SK-N-SH (cell line): ENCODE results near the gene TEAD1. TPM values are rescaled to one million over a fixed set of nuclear protein-coding genes. Genes with fewer than 3 reads are reported as not detected.

Experiments
- CTCF ChIA-PET: fragments of 300-600, 350-600 bp; formaldehyde crosslinking; extraction: SDS; loops from one replicate; lab custom pipeline; 2021; lab: Yijun Ruan, JAX
- POLR2A ChIA-PET: fragments of 350-600 bp; sonication (Branson Sonifier 250); formaldehyde crosslinking; extraction: SDS; loops from one replicate; lab custom pipeline; 2020; ENCODE audit warnings: antibody characterized with exemption, inconsistent platforms; lab: Yijun Ruan, JAX
- DNase-seq: peaks from one replicate; pipeline ENCODE4 v3.0.0; 2012
- H2AFZ ChIP-seq: fragments of 200-600 bp; sonication (generic); 2 replicates; pipeline ENCODE4 v1.8.1; 2016; ENCODE audit warnings: antibody characterized with exemption, mild to moderate bottlenecking, low read depth
- H3F3A ChIP-seq: fragments of 200-600 bp; sonication (generic); replicated peaks from 2 replicates; pipeline ENCODE3; 2016; ENCODE audit warnings: antibody characterized with exemption, mild to moderate bottlenecking; ENCODE audit not compliant: insufficient read depth
- H3K27ac ChIP-seq, 2 experiments: fragments of 200-500 bp in 1 of 2; fragments of 200-600 bp in 1 of 2; sonication (Bioruptor generic) in 1 of 2; sonication (generic), shearing (Covaris generic) in 1 of 2; 2 replicates each; pipeline versions ENCODE4 v1.5.1 to v1.6.1; 2014 to 2016; ENCODE audit warnings: low read depth in 2 of 2, inconsistent platforms in 1 of 2, low read length in 1 of 2, mild to moderate bottlenecking in 1 of 2, mixed read lengths in 1 of 2
- H3K27me3 ChIP-seq: fragments of 200-600 bp; sonication (generic), shearing (Covaris generic); 2 replicates; pipeline ENCODE4 v1.6.1; 2016; ENCODE audit warnings: mixed run types; ENCODE audit not compliant: insufficient read depth
- H3K36me3 ChIP-seq, 2 experiments: fragments of 200-500 bp in 1 of 2; fragments of 200-600 bp in 1 of 2; sonication (Bioruptor generic) in 1 of 2; sonication (generic) in 1 of 2; replicated peaks in 1 of 2; 2 replicates each; pipeline versions ENCODE3 to v1.5.1; 2014 to 2016; ENCODE audit warnings: low read length in 1 of 2, mild to moderate bottlenecking in 1 of 2; ENCODE audit not compliant: insufficient read depth in 2 of 2, control insufficient read depth in 1 of 2
- H3K4me1 ChIP-seq, 2 experiments: fragments of 200-500 bp in 1 of 2; fragments of 200-600 bp in 1 of 2; sonication (Bioruptor generic) in 1 of 2; sonication (generic), shearing (Covaris generic) in 1 of 2; 2 replicates each; pipeline versions ENCODE4 v1.5.1 to v1.6.1; 2014 to 2016; ENCODE audit warnings: low read depth in 1 of 2, low read length in 1 of 2, mixed run types in 1 of 2; ENCODE audit not compliant: insufficient read depth in 2 of 2, control insufficient read depth in 1 of 2
- H3K4me2 ChIP-seq: fragments of 200-600 bp; sonication (generic), shearing (Covaris generic); 2 replicates; pipeline ENCODE4 v1.6.1; 2017; ENCODE audit warnings: mixed run types
- H3K4me3 ChIP-seq, 2 experiments: fragments of 200-500 bp in 1 of 2; fragments of 200-600 bp in 1 of 2; sonication (Bioruptor generic) in 1 of 2; sonication (generic), shearing (Covaris generic) in 1 of 2; 2 replicates each; pipeline versions ENCODE4 v1.5.1 to v1.8.1; 2014 to 2016; ENCODE audit warnings: low read depth in 2 of 2, inconsistent platforms in 1 of 2, low read length in 1 of 2, mild to moderate bottlenecking in 1 of 2, mixed read lengths in 1 of 2, moderate library complexity in 1 of 2
- H3K79me2 ChIP-seq: fragments of 200-600 bp; sonication (generic); 2 replicates; pipeline ENCODE4 v1.8.1; 2017; ENCODE audit warnings: mild to moderate bottlenecking; ENCODE audit not compliant: insufficient read depth
- H3K9ac ChIP-seq: fragments of 200-600 bp; sonication (generic); 2 replicates; pipeline ENCODE4 v1.6.1; 2017; ENCODE audit warnings: mixed run types
- H3K9me2 ChIP-seq: fragments of 200-600 bp; sonication (generic); 2 replicates; pipeline ENCODE4 v1.6.1; 2017; ENCODE audit warnings: mixed run types
- H3K9me3 ChIP-seq: fragments of 200-600 bp; sonication (generic); 2 replicates; pipeline ENCODE4 v1.6.1; 2017; ENCODE audit warnings: mixed run types, mild to moderate bottlenecking, moderate library complexity
- H4K20me1 ChIP-seq: fragments of 200-600 bp; sonication (generic); 2 replicates; pipeline ENCODE4 v1.6.1; 2017; ENCODE audit warnings: mild to moderate bottlenecking, mixed run types; ENCODE audit not compliant: insufficient read depth
- FOXM1 ChIP-seq: IDR thresholded peaks from 2 replicates; pipeline ENCODE4 v1.4.0; 2012; ENCODE audit warnings: low read depth, mild to moderate bottlenecking
- MXI1 ChIP-seq: IDR thresholded peaks from 2 replicates; pipeline ENCODE4 v1.6.1; 2012; ENCODE audit warnings: mild to moderate bottlenecking, low read depth, low read length, improper control_type of control experiment
- PBX3 ChIP-seq: IDR thresholded peaks from 2 replicates; pipeline ENCODE4; 2012
- RAD21 ChIP-seq: IDR thresholded peaks from 2 replicates; pipeline ENCODE4 v1.6.1; 2012; ENCODE audit warnings: mild to moderate bottlenecking, low read length
- RFX5 ChIP-seq: IDR thresholded peaks from 2 replicates; pipeline ENCODE4 v1.6.1; 2012; ENCODE audit warnings: mild to moderate bottlenecking, improper control_type of control experiment, low read length
- SIN3A ChIP-seq: IDR thresholded peaks from 2 replicates; pipeline ENCODE4 v1.6.1; 2012; ENCODE audit warnings: low read depth, mild to moderate bottlenecking, low read length, moderate library complexity, borderline replicate concordance
- TAF1 ChIP-seq: IDR thresholded peaks from 2 replicates; pipeline ENCODE4 v1.6.1; 2012; ENCODE audit warnings: low read depth, mild to moderate bottlenecking, low read length, moderate library complexity, borderline replicate concordance
- TEAD4 ChIP-seq: IDR thresholded peaks from 2 replicates; pipeline ENCODE4 v1.4.0; 2012; ENCODE audit warnings: mild to moderate bottlenecking, borderline replicate concordance; ENCODE audit not compliant: insufficient read depth
- WGBS: methylation state at CpG from one replicate; pipeline ENCODE4 v1.1.6; 2017; ENCODE audit warnings: low lambda C conversion rate; 5-methylcytosine and 5-hydroxymethylcytosine counted together
- polyA plus RNA-seq, 3 experiments: library from polyadenylated mRNA; depleted of rRNA; stranded (reverse); fragments of >200 nt; gene quantifications; 2 replicates each; pipeline ENCODE4 v1.2.3, GENCODE V29; 2012

TEAD1 gene
- polyA plus RNA-seq, 1 of the 3 experiments (the other 2 are of a cell fraction): 31.2 TPM

DNA sequence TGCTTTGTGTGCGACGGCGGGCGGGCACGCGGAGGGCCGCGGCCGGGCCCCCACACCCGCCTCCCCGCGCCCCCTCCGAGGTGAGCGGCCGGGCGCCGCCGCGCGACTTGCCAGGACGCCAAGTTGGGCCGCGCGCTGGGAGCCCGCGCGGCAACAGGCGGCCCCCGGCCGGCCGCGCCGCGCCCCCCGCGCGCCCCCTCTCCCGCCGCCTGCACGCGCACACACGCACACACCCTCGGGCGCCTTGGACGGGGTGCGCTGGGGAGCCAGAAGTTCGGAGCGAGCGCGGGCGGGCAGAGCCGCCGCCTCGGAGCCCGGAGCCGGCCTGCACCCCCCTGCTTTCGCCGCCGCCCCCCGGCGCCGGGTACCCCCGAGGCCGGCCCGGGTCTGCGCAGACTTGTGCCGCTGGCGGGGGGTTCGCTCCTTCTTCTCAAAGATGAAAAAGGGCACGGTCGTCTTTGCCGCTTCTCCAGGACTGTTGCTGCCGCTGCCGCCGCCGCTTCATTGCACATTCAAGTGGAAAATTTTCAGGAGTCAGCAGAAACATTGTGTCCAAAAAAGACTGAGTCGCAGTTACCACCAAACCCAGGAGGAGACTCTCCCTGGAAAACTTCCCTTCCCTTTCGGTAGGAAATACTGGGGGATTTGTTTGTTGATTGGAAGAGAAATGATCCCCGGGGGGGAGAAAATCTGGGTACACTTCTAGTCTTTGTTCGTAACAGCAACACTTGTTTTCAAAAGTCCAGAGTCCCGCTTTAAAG is 895 bp downstream of the TEAD1 start:
- Histone ChIP-seq H3K79me2 (peaks cover 52% of the 10 kb centered on the region), H3K9me2 (no peaks in the 10 kb centered on the region), H3K4me3 (peak overlapping the region; percentile 73 to 85), H3K9me3 (no peaks in the 10 kb centered on the region), H3K4me2 (peak overlapping the region; percentile 86), H3K27me3 (no peaks in the 10 kb centered on the region), H4K20me1 (peaks cover 5% of the 10 kb centered on the region; the same call in 1 of the 2 replicates), H3F3A (peaks cover 14% of the 10 kb centered on the region), H3K36me3 (peaks cover 4 to 7% of the 10 kb centered on the region in 2 experiments), H3K4me1 (peaks cover 25 to 29% of the 10 kb centered on the region in 2 experiments; a peak in 3 of 4 replicates), H2AFZ (no peak overlapping the region; the same call in 1 of the 2 replicates), H3K27ac (peak overlapping the region; percentile 90 to 95), H3K9ac (peak overlapping the region; percentile 94)
- CTCF ChIA-PET: no interaction called here
- WGBS: 4% methylated on average over 7 of the region's 81 CpGs
- POLR2A ChIA-PET: no interaction called here
- TF ChIP-seq TEAD4 (0 out of 2 replicates have a peak, but pooled peaks have one; percentile 14), PBX3 (no peak), MXI1 (peak; percentile 24; the same call in 1 of the 2 replicates), RAD21 (0 out of 2 replicates have a peak, but pooled peaks have one; percentile 5), FOXM1 (no peak), SIN3A (peak; percentile 47; the same call in 1 of the 2 replicates), TAF1 (0 out of 2 replicates have a peak, but pooled peaks have one; percentile 11)
- peak; percentile 74 for DNase-seq

GRCh38 chr11:12675951-12676711 is 1.9 kb downstream of the TEAD1 start:
- peak; percentile 34 for DNase-seq
- TF ChIP-seq RFX5: peak; percentile 71
- TF ChIP-seq PBX3: no peak
- TF ChIP-seq MXI1: 0 out of 2 replicates have a peak, but pooled peaks have one; percentile 17
- TF ChIP-seq SIN3A: peak; percentile 51; the same call in 1 of the 2 replicates
- H3K79me2 ChIP-seq: peaks cover 62% of the 10 kb centered on the region
- H3K9me2 ChIP-seq: no peaks in the 10 kb centered on the region
- ChIA-PET POLR2A (no interaction called here), CTCF (interaction anchor here (1.2 to 2.1 kb wide), 2 partner anchors 346 to 388 kb away, joined by 3 to 6 read pairs; no protein-coding TSS in a partner anchor)
- H4K20me1 ChIP-seq: peaks cover 5% of the 10 kb centered on the region; the same call in 1 of the 2 replicates
- H3K4me3 ChIP-seq: peak overlapping the region; percentile 73 to 85
- H3K36me3 ChIP-seq: peaks cover 4 to 10% of the 10 kb centered on the region in 2 experiments
- H3K27ac ChIP-seq: peak overlapping the region; percentile 90 to 95
- H3K4me1 ChIP-seq: peaks cover 34 to 35% of the 10 kb centered on the region in 2 experiments; a peak in 3 of 4 replicates
- no peaks in the 10 kb centered on the region for H3K27me3 ChIP-seq
- 2% methylated on average over 11 of the region's 11 CpGs for WGBS
- H3K4me2 ChIP-seq: peak overlapping the region; percentile 86
- H3F3A ChIP-seq: peaks cover 14% of the 10 kb centered on the region
- no peaks in the 10 kb centered on the region for H3K9me3 ChIP-seq
- peak overlapping the region; percentile 94 for H3K9ac ChIP-seq
- H2AFZ ChIP-seq: no peak overlapping the region
